Panc1 (cell line): ENCODE measurements around the gene TECPR1. TPM values are rescaled to one million over a fixed set of nuclear protein-coding genes. Genes with fewer than 3 reads are reported as not detected.

Source experiments
- ATAC-seq: fragments of 200-7000 bp; cut with Tn5 transposase; 2 replicates; pipeline ENCODE4 v1.9.1; 2020; ENCODE audit warnings: mild to moderate bottlenecking, moderate library complexity
- BruUV-seq: library from RNA; stranded (reverse); fragments of 400-500 nt; replicated peaks from 2 replicates; lab custom pipeline; 2021; lab: Mats Ljungman, UMichigan
- CTCF ChIA-PET: fragments of 300-600 bp; sonication (Branson Sonifier 250); formaldehyde crosslinking; loops from one replicate; lab custom pipeline; 2022; ENCODE audit warnings: antibody characterized with exemption; lab: Charles Lee
- POLR2A ChIA-PET: fragments of 300-600 bp; sonication (Branson Sonifier 250); formaldehyde crosslinking; loops from one replicate; lab custom pipeline; 2022; ENCODE audit warnings: antibody characterized with exemption; lab: Charles Lee
- DNase-seq: peaks from one replicate; pipeline ENCODE4 v3.0.0-alpha.2; 2010; ENCODE audit warnings: low read depth, low spot score
- H3K27ac ChIP-seq: 2 replicates; pipeline ENCODE4 v1.5.1; 2011; ENCODE audit warnings: mild to moderate bottlenecking, low read length, inconsistent platforms
- H3K27me3 ChIP-seq: fragments of 200-500 bp; sonication (Bioruptor generic); 2 replicates; pipeline ENCODE4 v1.6.0; 2014; ENCODE audit warnings: low read length, inconsistent platforms; ENCODE audit not compliant: control insufficient read depth, insufficient read depth
- H3K36me3 ChIP-seq: fragments of 200-500 bp; sonication (Bioruptor generic); 2 replicates; pipeline ENCODE4 v1.5.1; 2014; ENCODE audit warnings: inconsistent platforms, mild to moderate bottlenecking, low read length, moderate library complexity; ENCODE audit not compliant: control insufficient read depth, insufficient read depth
- H3K4me1 ChIP-seq: 2 replicates; pipeline ENCODE4 v1.5.1; 2011; ENCODE audit warnings: inconsistent platforms, mild to moderate bottlenecking, low read length, moderate library complexity; ENCODE audit not compliant: control insufficient read depth, insufficient read depth
- H3K4me3 ChIP-seq, 2 experiments: 2 replicates each; pipeline ENCODE4 v1.5.1; 2011 to 2012; ENCODE audit warnings: low read depth in 2 of 2, low read length in 2 of 2, mild to moderate bottlenecking in 2 of 2, inconsistent platforms in 1 of 2, moderate library complexity in 1 of 2
- H3K9me3 ChIP-seq: fragments of 200-500 bp; sonication (Bioruptor generic); 2 replicates; pipeline ENCODE4 v1.5.1; 2014; ENCODE audit warnings: low read depth, mild to moderate bottlenecking, inconsistent platforms, low read length, moderate library complexity; ENCODE audit not compliant: control insufficient read depth, insufficient read depth
- CTCF ChIP-seq: fragments of 450-650 bp; IDR thresholded peaks from 2 replicates; pipeline ENCODE4 v1.5.1; 2017; ENCODE audit warnings: mild to moderate bottlenecking
- POLR2AphosphoS5 ChIP-seq: IDR thresholded peaks from 2 replicates; pipeline ENCODE4 v1.6.1; 2012; ENCODE audit warnings: mild to moderate bottlenecking, low read depth, low read length, moderate library complexity
- REST ChIP-seq, 2 experiments: IDR thresholded peaks; 2 replicates each; pipeline ENCODE4 v1.6.1; 2011 to 2012; ENCODE audit warnings: low read depth in 2 of 2, control low read depth in 1 of 2, low read length in 1 of 2, mild to moderate bottlenecking in 1 of 2, moderate library complexity in 1 of 2; ENCODE audit not compliant: insufficient read depth in 1 of 2
- SIN3A ChIP-seq: IDR thresholded peaks from 2 replicates; pipeline ENCODE4 v1.6.1; 2012; ENCODE audit warnings: low read depth, mild to moderate bottlenecking, low read length, moderate library complexity, borderline replicate concordance; ENCODE audit not compliant: insufficient read depth
- TCF7L2 ChIP-seq: IDR thresholded peaks from 2 replicates; pipeline ENCODE4 v1.6.1; 2011; ENCODE audit warnings: mild to moderate bottlenecking, low read depth, low read length, inconsistent platforms
- in situ Hi-C: cut with HindIII; loops from 2 replicates; pipeline ENCODE4 v1.10.0; 2016; ENCODE audit warnings: low sequenced_read_pairs, low pct_unique_long_range_greater_than_20kb
- intact Hi-C: fragments of 100-400 bp; cut with micrococcal nuclease; formaldehyde crosslinking; loops from one replicate; pipeline ENCODE4 v1.10.0; 2022; ENCODE audit not compliant: unreplicated experiment
- total RNA-seq: library from RNA; stranded (reverse); gene quantifications from one replicate; pipeline ENCODE4 v1.2.1, GENCODE V29; 2021; ENCODE audit not compliant: unreplicated experiment

Gene TECPR1
- total RNA-seq, 1 experiment from 2014 or later: 21.0 TPM

GRCh38 chr7:98205162-98205845 lies 46.7 kb downstream of the TECPR1 start:
- intact Hi-C loops (no loop called here), in situ Hi-C loops (no loop called here)
- Histone ChIP-seq H3K27ac (no peak overlapping the region), H3K9me3 (no peaks in the 10 kb centered on the region), H3K27me3 (no peaks in the 10 kb centered on the region), H3K4me1 (no peaks in the 10 kb centered on the region), H3K36me3 (no peaks in the 10 kb centered on the region), H3K4me3 (no peak overlapping the region)
- DNase-seq (no peak), ATAC-seq (no peak)
- POLR2A ChIA-PET: no interaction called here
- CTCF ChIA-PET: no interaction called here
- TF ChIP-seq TCF7L2 (no peak), POLR2AphosphoS5 (no peak), CTCF (no peak), SIN3A (no peak), REST (IDR thresholded peaks at IDR 0.05; ENCODE audit: insufficient read depth in 1 of 2, low read depth in 2 of 2, low read length in 1 of 2) (no peak)
- no TSS peak for BruUV-seq

DNA sequence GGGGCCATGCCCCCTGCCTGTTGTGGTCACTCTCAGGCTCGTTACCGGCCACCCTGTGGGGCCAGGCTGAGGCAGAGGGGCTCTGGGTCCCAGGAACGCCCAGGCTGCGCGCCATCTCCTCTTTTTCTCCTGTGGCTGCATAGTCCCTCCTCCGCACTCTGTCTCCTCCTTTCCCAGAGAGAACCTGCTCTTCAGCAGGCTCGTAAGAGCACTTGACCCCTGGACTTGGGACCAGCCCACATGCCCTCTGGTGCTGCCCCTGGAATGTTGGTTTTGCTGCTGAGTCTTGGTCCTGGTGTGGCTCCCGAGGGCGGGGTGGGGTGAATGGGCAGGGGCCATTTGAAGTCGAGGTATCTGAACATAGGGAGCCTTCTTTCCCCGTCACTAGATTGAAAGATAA lies 47.4 kb downstream of the TECPR1 start:
- CTCF ChIA-PET: no interaction called here
- ATAC-seq (0 out of 2 replicates have a peak, but pooled peaks have one; percentile 31), DNase-seq (no peak)
- no TSS peak for BruUV-seq
- no peaks in the 10 kb centered on the region for H3K27me3 ChIP-seq
- H3K4me1 ChIP-seq: no peaks in the 10 kb centered on the region
- H3K36me3 ChIP-seq: no peaks in the 10 kb centered on the region
- no peak overlapping the region for H3K27ac ChIP-seq
- H3K9me3 ChIP-seq: no peaks in the 10 kb centered on the region
- no peak overlapping the region for H3K4me3 ChIP-seq
- in situ Hi-C loops: no loop called here
- TF ChIP-seq POLR2AphosphoS5: no peak
- TF ChIP-seq CTCF: no peak
- TF ChIP-seq TCF7L2: no peak
- TF ChIP-seq REST (IDR thresholded peaks at IDR 0.05; ENCODE audit: insufficient read depth in 1 of 2, low read depth in 2 of 2, low read length in 1 of 2): no peak
- no peak for TF ChIP-seq SIN3A
- POLR2A ChIA-PET: no interaction called here
- intact Hi-C loops: no loop called here
